CD4-positive, CD25-positive, alpha-beta regulatory T cell (primary cell): ENCODE measurements around the gene FOXK1. TPM values are rescaled to one million over a fixed set of nuclear protein-coding genes. Genes with fewer than 3 reads are reported as not detected.

Experiments
- polyA plus RNA-seq, 4 donors: library from polyadenylated mRNA; unstranded; fragments of 300-500 nt; fragmentation: Illumina TruSeq; gene quantifications; one replicate each; pipeline ENCODE4 v1.2.3, GENCODE V29; 2021
- total RNA-seq: library from RNA; stranded (reverse); gene quantifications from one replicate; pipeline ENCODE4 v1.2.3, GENCODE V29; 2022

Gene FOXK1
- total and polyA plus RNA-seq, 5 donors from 2014 or later, result 1.8 to 55.1 (median 2.7) TPM

Other genes with a start within 250 kb of the FOXK1 start
- gene AP5Z1, start 93.3 kb downstream of the FOXK1 start, total RNA-seq, result 130 TPM
- gene AP5Z1, start 93.3 kb downstream of the FOXK1 start, polyA plus RNA-seq, result 10 to 100 TPM; 36.3 to 51.9 (median 44.7) TPM
- not detected for gene PAPOLB, start 179.7 kb downstream of the FOXK1 start, total RNA-seq
- gene PAPOLB, start 179.7 kb downstream of the FOXK1 start, polyA plus RNA-seq, result not detected
- gene RADIL, start 201.4 kb downstream of the FOXK1 start, total RNA-seq, result not detected
- not detected for gene RADIL, start 201.4 kb downstream of the FOXK1 start, polyA plus RNA-seq